DND-41 (cell line): ENCODE results near the gene PPP1R15B.

Experiments used
- EZH2 ChIP-seq: IDR thresholded peaks from 3 replicates; pipeline ENCODE4 v1.6.1; 2012; ENCODE audit warnings: borderline replicate concordance, low read depth, mild to moderate bottlenecking, moderate library complexity, low read length, inconsistent platforms; ENCODE audit not compliant: severe bottlenecking
- TF ChIP-seq, protein P1 (sequence below): IDR thresholded peaks from 2 replicates; pipeline ENCODE4 v1.5.1; 2012; ENCODE audit warnings: borderline replicate concordance, low read length, moderate library complexity, mild to moderate bottlenecking; ENCODE audit not compliant: poor library complexity, severe bottlenecking; ENCODE audit errors: extremely low read depth

DNA sequence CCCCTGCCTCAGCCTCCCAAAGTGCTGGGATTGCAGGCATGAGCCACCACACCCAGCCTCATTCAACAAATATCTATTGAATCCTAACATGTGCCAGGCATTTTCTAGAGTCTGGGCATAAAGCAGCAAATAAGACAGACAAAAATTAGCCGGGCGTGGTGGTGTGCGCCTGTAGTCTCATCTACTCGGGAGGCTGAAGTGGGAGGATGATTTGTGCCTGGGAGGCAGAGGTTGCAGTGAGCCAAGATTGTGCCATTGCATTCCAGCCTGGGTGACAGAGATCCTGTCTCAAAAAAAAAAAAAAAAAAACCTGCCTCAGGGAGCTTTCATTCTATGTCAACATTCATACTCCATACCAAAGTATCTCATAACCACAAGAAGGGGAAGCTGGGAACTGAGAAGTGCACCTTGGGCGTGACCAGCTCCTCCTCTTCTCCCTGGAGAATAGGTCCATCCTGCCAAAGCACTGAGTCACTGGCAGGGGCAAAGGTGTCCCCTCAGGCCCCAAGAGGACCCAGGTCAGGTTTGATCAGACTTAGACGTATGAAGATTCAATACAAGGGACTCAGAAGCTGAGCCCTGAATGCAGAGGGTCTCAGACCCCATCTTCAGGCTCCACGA is 36.8 kb upstream of the PPP1R15B start:
- TF ChIP-seq, protein P1, sequence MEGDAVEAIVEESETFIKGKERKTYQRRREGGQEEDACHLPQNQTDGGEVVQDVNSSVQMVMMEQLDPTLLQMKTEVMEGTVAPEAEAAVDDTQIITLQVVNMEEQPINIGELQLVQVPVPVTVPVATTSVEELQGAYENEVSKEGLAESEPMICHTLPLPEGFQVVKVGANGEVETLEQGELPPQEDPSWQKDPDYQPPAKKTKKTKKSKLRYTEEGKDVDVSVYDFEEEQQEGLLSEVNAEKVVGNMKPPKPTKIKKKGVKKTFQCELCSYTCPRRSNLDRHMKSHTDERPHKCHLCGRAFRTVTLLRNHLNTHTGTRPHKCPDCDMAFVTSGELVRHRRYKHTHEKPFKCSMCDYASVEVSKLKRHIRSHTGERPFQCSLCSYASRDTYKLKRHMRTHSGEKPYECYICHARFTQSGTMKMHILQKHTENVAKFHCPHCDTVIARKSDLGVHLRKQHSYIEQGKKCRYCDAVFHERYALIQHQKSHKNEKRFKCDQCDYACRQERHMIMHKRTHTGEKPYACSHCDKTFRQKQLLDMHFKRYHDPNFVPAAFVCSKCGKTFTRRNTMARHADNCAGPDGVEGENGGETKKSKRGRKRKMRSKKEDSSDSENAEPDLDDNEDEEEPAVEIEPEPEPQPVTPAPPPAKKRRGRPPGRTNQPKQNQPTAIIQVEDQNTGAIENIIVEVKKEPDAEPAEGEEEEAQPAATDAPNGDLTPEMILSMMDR = no peak
- TF ChIP-seq EZH2 = no peak
